Natural killer cell treated with Interleukin-12 subunit alpha and Interleukin-12 subunit beta and Interleukin-15 and Interleukin-18, amount 100 ng/mL, for 72 hours (primary cell): ENCODE results near the gene PRX. TPM values are rescaled to one million over a fixed set of nuclear protein-coding genes. Genes with fewer than 3 reads are reported as not detected.
"Not testable (repeated sequence)": the region's sequence is repeated elsewhere in the genome, so short reads cannot be mapped to it uniquely, and the experiment has no call there.

Experiments used
- ATAC-seq, 2 donors: fragments of 150-1000 bp; cut with Tn5 transposase in 1 of 2; sonication (Bioruptor Pico), chemical (Tn5 transposase) in 1 of 2; 2 replicates each; pipeline ENCODE4 v1.10.0; 2021
- DNase-seq: peaks from one replicate; pipeline ENCODE4 v3.0.0; 2022; ENCODE audit warnings: low spot score
- H3K27ac Mint-ChIP-seq, 2 donors: 1 replicate in 1 of 2; 2 replicates in 1 of 2; pipeline ENCODE4 v1.8.0; 2022; ENCODE audit warnings: mixed read lengths in 2 of 2, mild to moderate bottlenecking in 1 of 2, moderate library complexity in 1 of 2
- H3K27me3 Mint-ChIP-seq, 2 donors: 1 replicate in 1 of 2; 2 replicates in 1 of 2; pipeline ENCODE4 v1.8.0; 2022; ENCODE audit warnings: mixed read lengths in 2 of 2
- H3K36me3 Mint-ChIP-seq: one replicate; pipeline ENCODE4 v1.8.0; 2022; ENCODE audit warnings: mixed read lengths
- H3K4me1 Mint-ChIP-seq, 2 donors: 1 replicate in 1 of 2; 2 replicates in 1 of 2; pipeline ENCODE4 v1.8.0; 2022; ENCODE audit warnings: low read depth in 2 of 2, mixed read lengths in 2 of 2, mild to moderate bottlenecking in 1 of 2
- H3K4me3 Mint-ChIP-seq: one replicate; pipeline ENCODE4 v1.8.0; 2022; ENCODE audit warnings: mixed read lengths
- H3K9me3 Mint-ChIP-seq: 2 replicates; pipeline ENCODE4 v1.8.0; 2022; ENCODE audit warnings: mixed read lengths
- total RNA-seq, 2 donors: library from RNA; stranded (reverse); gene quantifications; one replicate each; pipeline ENCODE4 v1.2.3, GENCODE V29; 2022

Gene PRX
- total RNA-seq, 2 donors from 2014 or later: 0.48 to 0.78 TPM

DNA sequence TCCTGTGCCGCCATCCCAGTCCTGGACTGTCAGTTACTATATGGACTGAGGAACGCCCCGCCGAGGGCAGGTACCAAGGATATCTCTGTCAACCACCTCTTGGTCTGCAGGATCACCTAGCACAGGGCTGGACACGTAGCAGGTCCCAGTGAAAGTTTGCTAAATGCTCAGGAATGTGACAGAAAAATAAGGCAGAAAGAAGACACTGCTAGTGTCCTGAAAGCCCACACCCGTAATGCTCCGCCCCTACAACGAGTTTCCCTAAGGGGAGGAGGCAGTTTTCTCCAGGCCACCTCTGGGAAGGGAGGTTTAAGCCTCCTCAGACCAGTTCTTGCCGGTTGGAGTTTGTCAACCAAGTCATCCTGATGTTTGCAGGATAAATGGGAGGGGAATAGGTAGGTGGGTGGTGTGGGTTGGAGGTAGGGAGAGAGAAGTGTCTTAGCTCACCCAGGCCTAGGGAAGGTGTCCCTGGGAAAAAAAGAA lies 32.6 kb upstream of the PRX start:
- ATAC-seq (no peak), DNase-seq (no peak)
- Mint-ChIP-seq H3K9me3 (no peaks in the 10 kb centered on the region), H3K27ac (no peak overlapping the region), H3K4me1 (peaks cover 12 to 22% of the 10 kb centered on the region in 2 donors), H3K36me3 (peaks cover 5% of the 10 kb centered on the region), H3K27me3 (no peaks in the 10 kb centered on the region), H3K4me3 (peak overlapping the region; percentile 99)

DNA sequence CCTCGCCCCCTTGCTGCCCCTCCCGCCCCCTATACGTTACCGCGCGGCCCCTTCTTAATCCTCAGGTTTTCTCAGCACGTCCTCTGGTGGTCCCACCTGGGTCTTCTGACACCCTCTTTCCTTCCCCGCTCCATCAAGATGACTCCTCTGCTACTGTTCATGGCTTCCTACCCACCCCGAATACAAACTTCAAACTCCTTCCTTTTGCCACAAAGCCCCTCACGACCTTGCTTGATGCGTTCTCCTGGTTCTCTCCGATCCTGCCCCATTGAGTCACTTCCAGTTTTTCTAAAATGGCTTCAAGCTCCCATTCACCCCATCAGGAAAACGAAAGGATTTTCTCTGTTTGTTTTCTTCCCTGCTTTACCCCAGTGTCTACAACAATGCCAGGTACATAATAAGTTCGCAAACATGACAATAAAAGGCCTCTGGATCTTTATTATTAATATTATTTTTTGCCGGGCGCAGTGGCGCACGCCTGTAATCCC lies 31.7 kb upstream of the PRX start:
- H3K27ac Mint-ChIP-seq: peak overlapping the region; percentile 85 to 90
- H3K36me3 Mint-ChIP-seq: peaks cover 5% of the 10 kb centered on the region
- H3K4me1 Mint-ChIP-seq: peaks cover 12 to 22% of the 10 kb centered on the region in 2 donors
- ATAC-seq: no peak
- H3K9me3 Mint-ChIP-seq: no peaks in the 10 kb centered on the region
- no peak for DNase-seq
- peak overlapping the region; percentile 99 for H3K4me3 Mint-ChIP-seq
- no peaks in the 10 kb centered on the region for H3K27me3 Mint-ChIP-seq

DNA sequence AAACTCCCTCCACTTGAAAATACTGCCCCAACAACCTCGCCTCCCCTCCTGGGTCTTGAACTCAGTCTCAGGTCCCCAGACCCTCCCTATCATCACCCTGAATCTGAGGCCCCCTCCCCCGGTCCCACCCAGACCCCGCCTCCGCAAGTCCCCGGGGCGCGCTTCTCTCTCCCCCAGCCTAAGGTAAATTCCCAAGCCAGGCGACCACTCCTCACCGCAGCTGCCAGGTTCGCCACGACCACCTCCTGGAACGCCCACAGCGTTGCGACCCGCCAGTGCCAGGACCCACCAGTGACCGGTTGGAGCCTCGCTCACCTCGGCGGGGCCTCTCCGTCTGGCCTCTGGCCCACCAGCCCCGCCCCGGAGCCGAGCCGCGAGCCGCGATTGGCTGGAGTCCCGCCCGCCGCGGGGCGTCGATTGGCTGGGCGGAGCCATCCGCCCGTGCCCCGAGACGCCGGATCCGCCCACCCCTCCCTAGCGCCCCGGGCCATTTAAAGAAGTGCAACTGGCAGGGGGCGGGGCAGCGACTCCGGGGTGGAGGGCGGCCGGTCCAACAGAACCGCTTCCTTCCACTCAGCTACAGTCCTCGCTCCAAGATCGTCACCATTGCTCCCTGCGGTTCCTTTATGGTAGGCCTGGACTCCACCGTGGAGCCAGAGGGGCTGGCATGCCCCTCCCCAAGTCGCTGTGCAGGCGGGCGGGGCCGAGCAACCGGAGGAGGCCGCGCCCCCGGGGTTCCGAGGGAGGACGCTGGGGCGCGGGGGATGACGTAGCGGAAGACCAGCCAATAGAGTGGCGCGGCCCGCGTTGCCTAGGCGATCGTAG lies 31.0 kb upstream of the PRX start, which contains the start of gene SERTAD3:
TSS of gene SERTAD3 (minus strand) at position 336 of the 825 bp plus-strand sequence. CDS start 2,255 bp downstream, outside the sequence.
- Mint-ChIP-seq H3K4me1 (peaks cover 12 to 22% of the 10 kb centered on the region in 2 donors), H3K9me3 (no peaks in the 10 kb centered on the region)
- ATAC-seq: peak; percentile 87 to 90

DNA sequence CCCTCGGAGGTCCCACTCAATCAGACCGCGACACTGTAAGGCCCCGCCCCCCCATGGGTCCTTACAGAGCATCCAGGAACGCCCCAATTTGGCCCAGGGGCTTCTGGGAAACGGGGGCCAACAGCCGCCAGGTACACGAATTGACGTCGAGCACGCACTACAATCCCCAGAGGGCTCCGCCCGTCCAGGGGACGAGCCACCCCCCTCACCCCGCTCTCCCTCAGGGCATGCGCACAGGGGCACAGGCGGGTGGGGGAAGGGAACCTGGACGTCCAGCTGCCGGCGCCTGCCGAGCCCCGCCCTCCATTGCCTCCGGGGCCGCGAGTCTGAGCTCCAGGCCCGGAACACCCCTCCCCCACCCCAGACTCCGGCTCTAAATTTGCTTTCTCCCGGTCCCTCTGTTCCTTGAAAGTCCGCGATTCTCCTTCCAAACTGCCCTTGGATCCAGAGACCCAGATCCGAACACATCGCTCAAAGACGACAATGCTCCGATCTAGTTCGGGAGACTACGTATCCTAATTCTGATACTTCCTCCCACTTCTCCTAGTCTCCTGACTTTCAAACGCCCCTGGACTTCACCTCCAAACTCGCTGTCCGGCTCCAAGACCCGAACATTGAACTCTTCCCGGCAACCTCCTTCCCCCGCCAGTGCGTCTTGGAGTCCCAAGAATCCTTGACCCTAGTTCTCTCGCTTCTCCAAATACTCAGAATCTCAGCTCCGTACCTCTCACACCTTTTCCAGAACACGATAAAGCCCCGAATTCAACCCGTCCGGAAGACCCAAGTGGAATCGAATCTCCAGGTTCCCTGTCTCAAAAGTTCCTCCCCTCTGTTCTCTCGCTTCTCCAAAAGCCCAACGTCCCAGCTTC lies 30.2 kb upstream of the PRX start:
- peak; percentile 89 to 90 for ATAC-seq
- Mint-ChIP-seq H3K36me3 (peaks cover 5% of the 10 kb centered on the region), H3K4me1 (peaks cover 12 to 22% of the 10 kb centered on the region in 2 donors), H3K27ac (peak overlapping the region; percentile 85 to 90), H3K27me3 (no peaks in the 10 kb centered on the region), H3K9me3 (no peaks in the 10 kb centered on the region), H3K4me3 (peak overlapping the region; percentile 99)
- peak; percentile 99 for DNase-seq

More for the DNA sequence above, 31.0 kb upstream of the PRX start, which contains the start of gene SERTAD3:
- Mint-ChIP-seq H3K4me3 (peak within 1 kb of the TSS; percentile 99), H3K27me3 (no peaks in the 10 kb centered on the region), H3K27ac (peak within 1 kb of the TSS; percentile 85 to 90), H3K36me3 (peaks cover 5% of the 10 kb centered on the region)
- DNase-seq: peak; percentile 99

DNA sequence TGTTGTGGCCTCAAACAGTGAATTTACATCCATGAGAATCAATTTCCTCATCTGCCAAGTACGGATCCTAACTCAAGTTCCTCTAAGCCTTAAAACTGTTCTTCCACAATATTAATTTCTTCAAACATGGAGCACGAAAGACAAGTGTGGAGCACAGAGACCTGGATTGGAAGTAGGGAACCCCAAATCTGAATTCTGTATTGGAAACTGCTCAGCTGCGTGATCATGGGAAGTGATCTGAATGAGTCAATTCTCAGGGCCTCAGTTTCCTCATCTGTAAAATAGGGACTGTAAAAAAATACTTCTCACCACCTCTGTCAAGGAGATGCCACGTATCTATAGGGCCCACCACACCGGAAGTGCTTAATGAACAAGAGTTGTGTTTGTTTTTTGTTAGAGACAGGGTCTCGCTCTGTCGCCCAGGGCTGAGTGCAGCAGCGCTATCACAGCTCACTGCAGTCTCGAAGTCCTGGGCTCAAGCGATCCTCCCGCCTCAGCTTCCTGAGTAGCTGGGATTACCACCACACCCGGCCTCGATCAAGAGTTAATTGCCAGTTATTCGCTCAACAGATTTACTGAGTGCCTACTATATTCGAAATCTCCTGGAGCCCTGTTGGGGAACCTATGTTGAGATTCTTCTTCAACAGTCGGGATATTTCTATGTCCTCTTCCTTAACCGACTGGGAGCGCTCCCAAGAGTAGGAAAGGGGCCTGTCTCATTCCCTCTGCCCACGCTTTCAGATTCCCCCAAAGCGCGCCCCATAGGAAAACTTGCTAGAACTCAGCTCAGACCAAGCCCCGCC lies 29.4 kb upstream of the PRX start:
- Mint-ChIP-seq H3K36me3 (peaks cover 5% of the 10 kb centered on the region), H3K4me1 (peaks cover 12 to 22% of the 10 kb centered on the region in 2 donors), H3K27ac (peak overlapping the region; percentile 85 to 90), H3K27me3 (no peaks in the 10 kb centered on the region), H3K4me3 (peak overlapping the region; percentile 99), H3K9me3 (no peaks in the 10 kb centered on the region)
- ATAC-seq (no peak), DNase-seq (no peak)

DNA sequence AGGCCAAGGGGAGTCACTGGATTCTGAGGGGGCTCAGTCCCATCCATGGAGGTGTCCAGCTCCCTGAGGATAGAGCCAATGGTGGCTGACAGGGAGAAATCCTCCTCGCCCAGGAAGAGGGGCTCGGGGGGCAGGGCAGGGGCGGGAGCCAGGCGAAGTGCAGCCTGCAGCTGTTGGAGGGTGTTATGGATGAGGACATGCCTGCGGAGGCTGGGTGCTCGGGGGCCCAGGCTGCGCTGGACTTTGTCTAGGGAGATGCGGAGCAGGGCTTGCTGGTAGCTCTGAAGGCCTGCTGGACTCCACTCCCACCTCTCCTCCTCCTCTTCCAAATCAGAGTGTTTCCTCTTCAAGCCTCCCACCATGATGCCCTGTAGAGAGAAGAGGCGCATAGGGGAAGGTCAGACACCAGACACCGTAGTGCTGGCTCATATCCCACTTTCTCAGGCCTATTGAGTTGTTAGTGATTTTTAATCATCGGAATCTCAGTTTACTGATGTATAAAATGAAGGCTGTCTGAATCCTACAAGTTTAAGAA lies 28.6 kb upstream of the PRX start:
- DNase-seq (no peak), ATAC-seq (no peak)
- Mint-ChIP-seq H3K9me3 (no peaks in the 10 kb centered on the region), H3K36me3 (peaks cover 5% of the 10 kb centered on the region), H3K4me1 (peaks cover 12 to 22% of the 10 kb centered on the region in 2 donors), H3K27ac (peak overlapping the region; percentile 85 to 90), H3K27me3 (no peaks in the 10 kb centered on the region), H3K4me3 (peak overlapping the region; percentile 99)

DNA sequence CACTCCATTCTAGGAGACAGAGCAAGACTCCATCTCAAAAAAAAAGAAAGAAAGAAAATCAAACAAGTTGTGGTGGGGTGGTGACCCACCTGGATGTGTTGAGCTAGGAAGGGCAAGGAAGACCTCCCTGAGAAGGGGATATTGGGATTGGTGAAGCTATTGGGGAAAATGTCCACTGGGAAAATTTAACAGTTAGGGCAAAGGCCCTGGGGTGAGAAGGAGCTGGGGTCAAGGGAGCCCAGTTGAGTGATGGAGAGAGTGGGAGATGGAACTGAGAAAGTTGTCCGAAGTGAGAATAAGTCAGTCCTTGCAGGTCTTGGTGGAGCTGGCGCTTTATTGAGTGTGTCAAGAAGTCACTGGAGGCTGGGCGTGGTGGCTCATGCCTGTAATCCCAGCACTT lies 25.1 kb upstream of the PRX start:
- no peak for ATAC-seq
- Mint-ChIP-seq H3K36me3 (no peaks in the 10 kb centered on the region), H3K27ac (no peak overlapping the region), H3K9me3 (no peaks in the 10 kb centered on the region), H3K4me3 (no peak overlapping the region), H3K27me3 (no peaks in the 10 kb centered on the region), H3K4me1 (peaks cover 13 to 16% of the 10 kb centered on the region in 2 donors)
- DNase-seq: no peak

DNA sequence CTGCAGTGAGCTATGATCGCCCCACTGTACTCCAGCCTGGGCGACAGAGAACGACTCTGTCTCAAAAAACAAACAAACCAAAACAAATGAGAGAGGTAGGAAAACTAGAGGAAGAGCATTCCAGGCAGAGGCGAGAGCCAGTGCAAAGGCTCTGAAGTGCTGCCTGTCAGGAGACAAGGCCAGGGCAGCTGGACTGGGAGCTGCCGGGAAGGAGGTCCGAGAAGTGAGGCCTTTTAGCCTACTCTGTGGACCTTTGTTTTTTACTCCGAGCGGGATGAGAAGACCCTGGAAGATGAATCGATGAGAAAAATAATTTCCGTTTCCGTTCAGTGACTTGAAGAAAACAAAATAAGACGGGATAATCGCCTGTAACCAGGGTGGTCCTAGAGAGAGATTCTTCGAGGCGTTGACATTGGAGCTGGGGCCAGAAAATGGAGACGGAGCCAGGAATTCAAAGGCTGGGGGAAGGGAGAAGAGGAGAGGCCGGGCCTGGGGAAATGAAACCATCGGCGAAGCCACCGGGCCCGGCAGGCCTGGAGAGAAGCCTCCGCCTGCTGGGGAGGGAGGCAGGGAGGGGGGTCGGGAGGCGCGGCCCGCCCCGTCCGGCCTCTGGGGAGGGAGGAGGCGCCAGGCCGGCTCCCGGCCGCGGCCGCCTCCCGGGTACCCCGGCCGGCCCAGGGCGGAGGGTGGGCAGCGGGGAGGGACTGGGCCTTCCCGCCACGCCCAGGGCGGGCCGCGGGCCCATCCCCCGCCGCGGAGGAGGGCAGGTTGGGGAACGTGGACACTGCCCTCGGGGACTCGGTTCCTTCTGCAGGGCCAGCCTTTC lies 20.4 kb upstream of the PRX start:
- Mint-ChIP-seq H3K36me3 (no peaks in the 10 kb centered on the region), H3K9me3 (no peaks in the 10 kb centered on the region), H3K27ac (peak overlapping the region; percentile 94 to 98), H3K4me3 (peak overlapping the region; percentile 91), H3K4me1 (peaks cover 7 to 8% of the 10 kb centered on the region in 2 donors), H3K27me3 (no peaks in the 10 kb centered on the region)
- peak; percentile 98 for ATAC-seq
- peak; percentile 80 for DNase-seq

DNA sequence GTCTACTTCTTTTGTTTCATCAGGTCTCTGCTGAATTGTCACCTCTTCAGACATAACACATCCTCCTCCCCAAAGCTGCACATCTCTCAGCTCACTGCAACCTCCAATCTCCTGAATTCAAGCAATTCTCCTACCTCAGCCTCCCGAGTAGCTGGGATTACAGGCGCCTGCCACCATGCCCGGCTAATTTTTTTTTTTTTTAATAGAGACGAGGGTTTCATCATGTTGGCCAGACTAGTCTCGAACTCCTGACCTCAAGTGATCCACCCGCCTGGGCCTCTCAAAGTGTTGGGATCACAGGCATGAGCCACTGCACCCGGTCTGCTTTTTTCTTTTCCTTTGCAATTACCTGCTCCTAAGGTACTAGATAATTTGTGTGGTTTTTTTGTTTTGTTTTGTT lies 19.6 kb upstream of the PRX start:
- H3K4me1 Mint-ChIP-seq, DNase-seq, ATAC-seq, H3K27me3 Mint-ChIP-seq, H3K36me3 Mint-ChIP-seq, H3K9me3 Mint-ChIP-seq: not testable (repeated sequence)
- Mint-ChIP-seq H3K4me3 (peak overlapping the region; percentile 91), H3K27ac (peak overlapping the region; percentile 94 to 98)

DNA sequence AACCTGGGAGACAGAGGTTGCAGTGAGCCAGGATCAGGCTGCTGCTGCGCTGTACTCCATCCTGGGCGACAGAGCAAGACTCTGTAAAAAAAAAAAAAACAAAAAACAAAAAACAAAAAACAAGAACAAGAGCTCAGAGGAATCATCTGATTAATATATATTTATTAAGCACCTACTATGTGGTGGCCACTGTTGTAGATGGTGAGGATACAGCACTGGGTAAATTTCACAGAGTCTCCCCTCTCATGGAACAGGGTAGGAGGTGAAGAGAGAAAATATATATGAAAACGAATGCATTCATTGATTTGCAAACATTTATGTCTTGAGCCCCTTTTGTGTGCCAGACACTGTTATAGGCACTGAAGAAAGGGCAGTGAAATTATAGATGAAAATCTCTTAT lies 18.5 kb upstream of the PRX start:
- DNase-seq (no peak), ATAC-seq (no peak)
- Mint-ChIP-seq H3K4me1 (peaks cover 7 to 8% of the 10 kb centered on the region in 2 donors), H3K36me3 (no peaks in the 10 kb centered on the region), H3K4me3 (no peak overlapping the region), H3K27ac (peak overlapping the region in 1 of 2 donors; percentile 48), H3K9me3 (no peaks in the 10 kb centered on the region), H3K27me3 (no peaks in the 10 kb centered on the region)

DNA sequence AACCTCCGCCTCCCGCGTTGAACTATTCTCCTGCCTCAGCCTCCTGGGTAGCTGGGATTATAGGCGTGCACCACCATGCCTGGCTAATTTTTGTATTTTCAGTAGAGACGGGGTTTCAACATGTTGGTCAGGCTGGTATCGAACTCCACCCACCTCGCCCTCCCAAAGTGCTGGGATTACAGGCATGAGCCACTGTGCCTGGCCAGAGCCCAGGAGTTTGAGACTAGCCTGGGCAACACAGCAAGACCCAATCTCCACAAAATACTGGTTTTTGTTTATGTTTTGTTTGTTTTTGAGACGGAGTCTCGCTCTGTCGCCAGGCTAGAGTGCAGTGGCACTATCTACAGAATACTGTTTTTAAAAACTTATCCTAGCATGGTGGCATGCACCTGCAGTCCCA lies 17.1 kb upstream of the PRX start:
- H3K9me3 Mint-ChIP-seq, H3K36me3 Mint-ChIP-seq, DNase-seq, H3K27me3 Mint-ChIP-seq, H3K4me3 Mint-ChIP-seq, ATAC-seq, H3K27ac Mint-ChIP-seq: not testable (repeated sequence)
- peaks cover 7 to 15% of the 10 kb centered on the region in 2 donors for H3K4me1 Mint-ChIP-seq

DNA sequence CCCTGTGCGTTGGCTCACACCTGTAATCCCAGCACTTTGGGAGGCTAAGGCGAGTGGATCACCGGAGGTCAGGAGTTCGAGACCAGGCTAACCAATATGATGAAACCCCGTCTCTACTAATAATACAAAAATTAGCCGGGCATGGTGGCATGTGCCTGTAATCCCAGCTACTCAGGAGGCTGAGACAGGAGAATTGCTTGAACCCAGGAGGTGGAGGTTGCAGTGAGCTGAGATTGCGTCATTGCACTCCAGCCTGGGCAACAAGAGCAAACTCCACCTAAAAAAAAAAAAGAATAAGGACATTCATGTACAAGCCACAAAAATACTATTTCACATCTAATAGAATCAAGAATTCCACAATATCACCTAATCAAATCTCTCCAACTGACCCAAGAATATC lies 15.0 kb upstream of the PRX start:
- H3K36me3 Mint-ChIP-seq, H3K9me3 Mint-ChIP-seq, H3K27me3 Mint-ChIP-seq, ATAC-seq, DNase-seq, H3K27ac Mint-ChIP-seq, H3K4me3 Mint-ChIP-seq: not testable (repeated sequence)
- H3K4me1 Mint-ChIP-seq: peaks cover 12 to 20% of the 10 kb centered on the region in 2 donors
